ENCODE data around the gene PSMF1. TPM values are rescaled to one million over a fixed set of nuclear protein-coding genes. Genes with fewer than 3 reads are reported as not detected.

PSMF1 gene
- total and polyA plus RNA-seq, 9 of the 15 experiments (the other 6 are each of a cell fraction or from before 2014, with no cell fraction given) = 8.5 to 192 (median 33.2) TPM

GRCh38 chr20:1183153-1183552, 64.8 kb downstream of the PSMF1 start:
- H3K4me2 ChIP-seq (ENCODE audit: insufficient read depth, low read length) = no peak overlapping the region

More at GRCh38 chr20:1183153-1183552, 64.8 kb downstream of the PSMF1 start:
- in situ Hi-C loops (cut with MboI) (no loop called here), intact Hi-C loops (cut with micrococcal nuclease) (loop anchor here (10.0 kb wide), 1 partner anchor 368 kb away; no protein-coding TSS in a partner anchor)
- Histone ChIP-seq H3K4me3 (no peak overlapping the region), H3K9me3 (replicated peaks; ENCODE audit: control insufficient read depth, insufficient read depth, low read depth, low read length) (no peaks in the 10 kb centered on the region), H2AFZ (ENCODE audit: low read depth, low read length) (no peak overlapping the region), H3K36me3 (ENCODE audit: control insufficient read depth, insufficient read depth, low read length) (peaks cover 23% of the 10 kb centered on the region; the same call in 2 of the 3 replicates), H3K9ac (ENCODE audit: insufficient read depth in 1 of 2, low read depth in 2 of 2, low read length in 2 of 2) (no peak overlapping the region), H3K4me1 (replicated peaks in 1 of 2; ENCODE audit: control insufficient read depth in 2 of 2, insufficient read depth in 2 of 2, low read length in 2 of 2) (peaks cover 37 to 50% of the 10 kb centered on the region in 2 experiments), H3K27ac (ENCODE audit: extremely low read depth, low read depth, low read length) (no peak overlapping the region), H3K27me3 (ENCODE audit: control insufficient read depth in 2 of 2, insufficient read depth in 2 of 2, low read length in 2 of 2) (no peaks in the 10 kb centered on the region), H4K20me1 (replicated peaks; ENCODE audit: control insufficient read depth, insufficient read depth, low read length) (no peaks in the 10 kb centered on the region), H3K9me1 (ENCODE audit: control insufficient read depth, insufficient read depth, low read length) (peaks cover 1% of the 10 kb centered on the region), H3K79me2 (ENCODE audit: control insufficient read depth, insufficient read depth, low read length) (peaks cover 24% of the 10 kb centered on the region)
- FAIRE-seq (no peak), ATAC-seq (no peak), DNase-seq (ENCODE audit: extremely low read depth in 1 of 4, low spot score in 3 of 4) (no peak)
- no TSS peak for BruUV-seq (replicated peaks)
- TF ChIP-seq CCAR2 (IDR thresholded peaks at IDR 0.05; ENCODE audit: low read depth, low read length) (no peak), NFE2 (IDR thresholded peaks at IDR 0.05; ENCODE audit: low read depth) (no peak), ZNF24 (IDR thresholded peaks at IDR 0.05) (peak; percentile 35; the same call in 1 of the 2 replicates), TAL1 (IDR thresholded peaks at IDR 0.05) (no peak), RBM22 (IDR thresholded peaks at IDR 0.05; ENCODE audit: low read depth, low read length, poor library complexity, severe bottlenecking) (no peak), CTCF (IDR thresholded peaks at IDR 0.05 in 2 of 3, conservative IDR thresholded peaks at IDR 0.05 in 1 of 3; ENCODE audit: insufficient read depth in 2 of 3, low read depth in 1 of 3, low read length in 3 of 3) (no peak)
- POLR2A ChIA-PET = no interaction called here
- WGBS (ENCODE audit: insufficient coverage, low coverage, missing lambda C conversion rate) = 72% methylated on average over 6 of the region's 6 CpGs
- CTCF ChIA-PET (ENCODE audit: low intra/inter-chr PET ratio) = no interaction called here
